Mucosa of descending colon (tissue), 3 donors: ENCODE measurements around the gene SPSB1. TPM values are rescaled to one million over a fixed set of nuclear protein-coding genes. Genes with fewer than 3 reads are reported as not detected.

Experiments used
- ATAC-seq: fragments of 200-7000 bp; cut with Tn5 transposase; one replicate; pipeline ENCODE4 v1.9.1; 2020; ENCODE audit warnings: mild to moderate bottlenecking, moderate library complexity
- DNase-seq, 3 donors: peaks; one replicate each; pipeline ENCODE4 v3.0.0-alpha.2; 2020
- H3K36me3 ChIP-seq: fragments of 200-600 bp; one replicate; pipeline ENCODE4 v1.8.0; 2021; ENCODE audit warnings: low read depth, mild to moderate bottlenecking
- H3K4me1 ChIP-seq: fragments of 200-600 bp; one replicate; pipeline ENCODE4 v1.8.0; 2021; ENCODE audit warnings: low read depth, mild to moderate bottlenecking
- H3K4me3 ChIP-seq: fragments of 200-600 bp; one replicate; pipeline ENCODE4 v1.8.0; 2021; ENCODE audit warnings: mild to moderate bottlenecking
- H3K9me3 ChIP-seq: fragments of 200-600 bp; one replicate; pipeline ENCODE4 v1.8.0; 2021; ENCODE audit warnings: mild to moderate bottlenecking
- intact Hi-C, 2 donors: fragments of 100-400 bp; cut with DNase I in 1 of 2; cut with micrococcal nuclease in 1 of 2; formaldehyde crosslinking; loops; one replicate each; pipeline versions ENCODE4 v1.11.0 to v1.11.1; 2022; cut with DNase I, micrococcal nuclease
- total RNA-seq, 3 donors: library from RNA; stranded (reverse); fragmentation: NEBNext Ultra II Directional in 2 of 3; extraction: Animal tissue kit (Norgen Biotek cat#: 25700) in 2 of 3; gene quantifications; one replicate each; pipeline versions ENCODE4 v1.2.1 to v1.2.4, GENCODE V29; 2021 to 2023
- TF ChIP-seq, protein P1 (sequence below): fragments of 200-600 bp; IDR thresholded peaks from one replicate; pipeline ENCODE4 v1.8.0; 2022; ENCODE audit warnings: antibody characterized with exemption, mild to moderate bottlenecking
- donor health status: DM: no; HTN: no; CAD: no; lungs with moderate emphysema.
- donor health status: DM: no; HTN: no; CAD: no.
- donor health status: DM: no; HTN: yes; CAD: no.

The SPSB1 gene
- total RNA-seq, 3 donors from 2014 or later: 22.1 to 35.5 (median 26.1) TPM

DNA sequence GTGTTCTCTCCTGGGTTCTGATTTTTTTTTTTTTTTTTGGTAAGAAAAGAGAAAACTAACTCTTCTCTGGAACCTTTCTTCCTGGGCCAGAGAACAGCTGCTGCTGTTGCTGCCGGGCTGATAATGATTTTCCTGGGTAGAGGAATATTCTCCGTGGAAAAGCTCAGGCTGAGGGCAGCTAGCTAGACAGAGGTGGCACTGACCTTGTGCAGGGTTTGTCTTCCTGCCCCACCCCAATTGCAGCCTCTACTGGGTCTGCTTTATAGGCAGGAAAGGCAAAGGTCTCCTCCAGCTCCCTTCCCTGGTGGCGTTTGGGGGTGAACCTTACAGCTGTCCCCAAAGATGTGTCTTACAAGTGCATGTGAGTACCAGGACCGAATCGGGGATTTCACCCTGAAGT is 79.3 kb downstream of the SPSB1 start:
- TF ChIP-seq, protein P1, sequence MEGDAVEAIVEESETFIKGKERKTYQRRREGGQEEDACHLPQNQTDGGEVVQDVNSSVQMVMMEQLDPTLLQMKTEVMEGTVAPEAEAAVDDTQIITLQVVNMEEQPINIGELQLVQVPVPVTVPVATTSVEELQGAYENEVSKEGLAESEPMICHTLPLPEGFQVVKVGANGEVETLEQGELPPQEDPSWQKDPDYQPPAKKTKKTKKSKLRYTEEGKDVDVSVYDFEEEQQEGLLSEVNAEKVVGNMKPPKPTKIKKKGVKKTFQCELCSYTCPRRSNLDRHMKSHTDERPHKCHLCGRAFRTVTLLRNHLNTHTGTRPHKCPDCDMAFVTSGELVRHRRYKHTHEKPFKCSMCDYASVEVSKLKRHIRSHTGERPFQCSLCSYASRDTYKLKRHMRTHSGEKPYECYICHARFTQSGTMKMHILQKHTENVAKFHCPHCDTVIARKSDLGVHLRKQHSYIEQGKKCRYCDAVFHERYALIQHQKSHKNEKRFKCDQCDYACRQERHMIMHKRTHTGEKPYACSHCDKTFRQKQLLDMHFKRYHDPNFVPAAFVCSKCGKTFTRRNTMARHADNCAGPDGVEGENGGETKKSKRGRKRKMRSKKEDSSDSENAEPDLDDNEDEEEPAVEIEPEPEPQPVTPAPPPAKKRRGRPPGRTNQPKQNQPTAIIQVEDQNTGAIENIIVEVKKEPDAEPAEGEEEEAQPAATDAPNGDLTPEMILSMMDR: no peak
- Histone ChIP-seq H3K9me3 (no peaks in the 10 kb centered on the region), H3K4me1 (peaks cover 19% of the 10 kb centered on the region), H3K4me3 (no peak overlapping the region), H3K36me3 (no peaks in the 10 kb centered on the region)
- ATAC-seq (peak; percentile 68), DNase-seq (peak in 1 of 3 donors; percentile 47)
- intact Hi-C loops: no loop called here

DNA sequence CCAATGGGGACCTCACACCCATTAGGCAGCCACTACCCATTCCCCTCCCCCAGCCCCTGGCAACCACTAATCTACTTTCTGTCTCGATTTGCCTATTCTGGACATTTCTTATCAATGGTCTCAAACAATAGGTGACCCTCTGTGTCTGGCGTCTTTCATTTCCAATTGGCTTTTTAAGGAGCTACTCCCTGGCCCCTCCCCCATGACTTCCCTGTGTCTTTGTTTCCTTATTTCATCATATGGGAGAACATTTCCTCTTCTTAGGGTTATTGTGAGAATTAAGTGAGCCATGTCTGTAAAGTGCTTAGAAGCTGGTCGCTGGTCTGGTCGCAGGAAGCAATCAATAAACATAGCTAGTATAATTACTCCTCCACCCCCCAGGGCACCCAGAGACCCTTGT is 80.9 kb downstream of the SPSB1 start:
- H3K4me3 ChIP-seq: no peak overlapping the region
- no peaks in the 10 kb centered on the region for H3K9me3 ChIP-seq
- TF ChIP-seq, protein P1: no peak
- DNase-seq (peak in 1 of 3 donors; percentile 55), ATAC-seq (peak; percentile 49)
- intact Hi-C loops: no loop called here
- peaks cover 19% of the 10 kb centered on the region for H3K4me1 ChIP-seq
- no peaks in the 10 kb centered on the region for H3K36me3 ChIP-seq

DNA sequence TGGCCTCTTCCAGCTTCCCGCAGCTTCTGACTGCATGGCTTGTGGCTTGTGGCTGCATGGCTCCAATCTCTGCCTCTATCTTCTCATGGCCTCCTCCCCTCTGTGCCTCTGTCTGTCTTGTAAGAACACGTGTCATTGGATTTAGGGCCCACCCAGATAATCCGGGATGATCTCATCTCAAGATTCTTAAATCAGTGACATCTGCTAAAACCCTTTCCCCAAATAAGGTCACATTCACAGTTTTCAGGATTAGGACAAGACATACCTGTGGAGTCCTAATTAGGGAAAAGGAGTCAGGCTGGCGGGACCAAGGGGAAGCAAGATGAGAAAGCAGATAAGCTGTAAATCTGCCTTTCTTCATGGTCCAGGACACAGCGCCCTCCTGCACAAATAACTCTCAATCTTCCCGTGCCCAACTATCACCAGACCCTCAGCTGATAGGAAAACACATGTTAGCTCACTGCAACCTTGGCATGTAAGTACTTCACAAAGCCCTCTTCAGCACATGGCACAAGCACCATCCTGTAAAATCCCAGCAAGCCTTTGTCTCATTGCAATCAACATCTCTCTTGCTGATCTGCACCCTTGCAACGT is 82.2 kb downstream of the SPSB1 start:
- ATAC-seq (no peak), DNase-seq (no peak)
- Histone ChIP-seq H3K36me3 (no peaks in the 10 kb centered on the region), H3K9me3 (no peaks in the 10 kb centered on the region), H3K4me3 (no peak overlapping the region), H3K4me1 (peaks cover 19% of the 10 kb centered on the region)
- TF ChIP-seq, protein P1: no peak
- intact Hi-C loops: no loop called here

DNA sequence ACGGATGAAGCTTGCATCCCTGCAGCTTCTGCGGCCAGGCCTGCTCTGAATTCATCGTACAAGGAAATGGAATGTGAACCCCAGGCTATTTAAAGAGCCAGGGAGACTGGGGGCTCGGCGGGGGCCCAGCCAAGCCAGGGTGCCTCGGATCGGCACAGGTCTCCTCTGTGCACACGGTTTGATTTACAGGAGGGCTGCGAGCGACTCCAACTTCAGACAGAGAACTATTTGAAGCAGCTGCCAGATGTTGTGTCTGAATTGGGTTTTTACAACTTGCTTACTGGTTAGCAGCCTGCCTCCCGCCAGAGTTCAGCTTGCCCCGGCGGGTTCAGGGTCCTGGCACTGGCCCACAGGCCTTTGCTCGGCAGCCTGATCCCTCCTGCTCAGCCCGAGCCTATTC is 83.2 kb downstream of the SPSB1 start:
- TF ChIP-seq, protein P1: no peak
- intact Hi-C loops: no loop called here
- no peaks in the 10 kb centered on the region for H3K36me3 ChIP-seq
- no peaks in the 10 kb centered on the region for H3K9me3 ChIP-seq
- H3K4me1 ChIP-seq: peaks cover 18% of the 10 kb centered on the region
- no peak overlapping the region for H3K4me3 ChIP-seq
- DNase-seq: peak in 1 of 3 donors; percentile 51
- no peak for ATAC-seq

DNA sequence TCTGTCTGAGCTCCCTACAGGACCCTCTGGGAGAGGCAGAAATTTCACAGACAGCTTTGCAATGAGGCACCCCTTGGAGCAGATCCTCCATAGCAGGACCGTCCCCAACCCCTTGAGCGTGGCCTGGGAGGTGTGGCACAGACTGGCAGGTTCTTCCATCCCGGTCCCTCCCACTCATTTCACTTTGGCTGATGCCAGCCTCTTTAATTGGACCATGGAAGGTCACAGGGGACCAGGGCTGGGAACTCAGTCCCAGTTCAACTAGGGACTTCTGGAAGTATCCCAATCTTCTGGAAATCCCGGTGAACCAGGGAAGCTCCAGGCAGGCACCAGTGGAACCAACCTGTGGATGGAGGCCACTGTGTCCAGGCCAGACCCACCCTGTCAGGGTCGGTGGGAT is 83.7 kb downstream of the SPSB1 start:
- TF ChIP-seq, protein P1: no peak
- intact Hi-C loops: no loop called here

More for the DNA sequence above, 83.7 kb downstream of the SPSB1 start:
- no peaks in the 10 kb centered on the region for H3K9me3 ChIP-seq
- ATAC-seq (no peak), DNase-seq (no peak)
- peaks cover 13% of the 10 kb centered on the region for H3K4me1 ChIP-seq
- no peaks in the 10 kb centered on the region for H3K36me3 ChIP-seq
- H3K4me3 ChIP-seq: no peak overlapping the region
